NK-92 treated with Interleukin-12 subunit alpha and Interleukin-12 subunit beta, amount 100 ng/mL, for 24 hours (cell line): ENCODE data around the gene POPDC3.
"Not testable (repeated sequence)": the region's sequence is repeated elsewhere in the genome, so short reads cannot be mapped to it uniquely, and the experiment has no call there.

Experiments used
- DNase-seq: peaks from one replicate; lab custom pipeline; 2025; lab: John Stamatoyannopoulos, UW

POPDC3 gene

GRCh38 chr6:105194591-105194990 lies 14.8 kb upstream of the POPDC3 start:
- DNase-seq: no peak

GRCh38 chr6:105194106-105194505 lies 14.3 kb upstream of the POPDC3 start:
- DNase-seq: no peak

GRCh38 chr6:105193647-105194046 lies 13.8 kb upstream of the POPDC3 start:
- no peak for DNase-seq

GRCh38 chr6:105192707-105193465 lies 13.1 kb upstream of the POPDC3 start:
- no peak for DNase-seq

- DNase-seq: no peak
These were observed 11.5 kb upstream of the POPDC3 start for GRCh38 chr6:105191351-105191750.

- no peak for DNase-seq
These were observed 9.4 kb upstream of the POPDC3 start for GRCh38 chr6:105189026-105189820.

- no peak for DNase-seq
These were observed 8.4 kb upstream of the POPDC3 start for GRCh38 chr6:105188251-105188650.

GRCh38 chr6:105186576-105186975 lies 6.8 kb upstream of the POPDC3 start:
- DNase-seq: no peak

GRCh38 chr6:105184921-105185320 lies 5.1 kb upstream of the POPDC3 start:
- no peak for DNase-seq

GRCh38 chr6:105181981-105182515 lies 2.2 kb upstream of the POPDC3 start:
- DNase-seq: no peak

- DNase-seq: no peak
These were observed 1.2 kb downstream of the POPDC3 start for GRCh38 chr6:105178636-105179035.

- DNase-seq: no peak
These were observed 1.7 kb downstream of the POPDC3 start for GRCh38 chr6:105178110-105178509.

GRCh38 chr6:105177556-105177955 lies 2.3 kb downstream of the POPDC3 start:
- no peak for DNase-seq

GRCh38 chr6:105174512-105174911 lies 5.3 kb downstream of the POPDC3 start:
- no peak for DNase-seq

- DNase-seq: not testable (repeated sequence)
These were observed 7.3 kb downstream of the POPDC3 start for GRCh38 chr6:105172515-105172914.

GRCh38 chr6:105170059-105170458 lies 9.8 kb downstream of the POPDC3 start:
- no peak for DNase-seq

- DNase-seq: no peak
These were observed 11.9 kb downstream of the POPDC3 start for GRCh38 chr6:105167914-105168313.

GRCh38 chr6:105164418-105164817 lies 15.4 kb downstream of the POPDC3 start:
- DNase-seq: no peak

- DNase-seq: no peak
These were observed 16.6 kb downstream of the POPDC3 start for GRCh38 chr6:105163183-105163582.

- no peak for DNase-seq
These were observed 17.4 kb downstream of the POPDC3 start for GRCh38 chr6:105162377-105162776.

- no peak for DNase-seq
These were observed 18.4 kb downstream of the POPDC3 start for GRCh38 chr6:105161421-105161820.

GRCh38 chr6:105153676-105154075 lies 26.1 kb downstream of the POPDC3 start:
- DNase-seq: no peak

- no peak for DNase-seq
These were observed 26.9 kb downstream of the POPDC3 start for GRCh38 chr6:105152880-105153279.
